ENCODE results near the gene HS6ST3.

Gene HS6ST3

GRCh38 chr13:96449920-96450319 is 360.0 kb downstream of the HS6ST3 start:
- DNase-seq (ENCODE audit: low read depth) = no peak
- no peak overlapping the region for H3K4me3 ChIP-seq (replicated peaks; ENCODE audit: low read depth, low read length)
- no peak for TF ChIP-seq CTCF (IDR thresholded peaks at IDR 0.05; ENCODE audit: low read length, missing control alignments)

GRCh38 chr13:96450326-96451020 is 360.6 kb downstream of the HS6ST3 start:
- no peak for DNase-seq (ENCODE audit: low read depth)
- no peak overlapping the region for H3K4me3 ChIP-seq (replicated peaks; ENCODE audit: low read depth, low read length)

GRCh38 chr13:96454466-96454865 is 364.6 kb downstream of the HS6ST3 start:
- H3K4me3 ChIP-seq (replicated peaks; ENCODE audit: low read depth, low read length) = no peak overlapping the region
- no peak for TF ChIP-seq CTCF (IDR thresholded peaks at IDR 0.05; ENCODE audit: low read length, missing control alignments)
- DNase-seq (ENCODE audit: low read depth) = no peak

More at GRCh38 chr13:96450326-96451020, 360.6 kb downstream of the HS6ST3 start:
- TF ChIP-seq CTCF (IDR thresholded peaks at IDR 0.05; ENCODE audit: low read length, missing control alignments) = no peak

GRCh38 chr13:96460609-96461008 is 370.7 kb downstream of the HS6ST3 start:
- no peak overlapping the region for H3K4me3 ChIP-seq (replicated peaks; ENCODE audit: low read depth, low read length)
- DNase-seq (ENCODE audit: low read depth) = peak; percentile 28
- TF ChIP-seq CTCF (IDR thresholded peaks at IDR 0.05; ENCODE audit: low read length, missing control alignments) = no peak

- H3K4me3 ChIP-seq (replicated peaks; ENCODE audit: low read depth, low read length) = no peak overlapping the region
- peak; percentile 6 for DNase-seq (ENCODE audit: low read depth)
- no peak for TF ChIP-seq CTCF (IDR thresholded peaks at IDR 0.05; ENCODE audit: low read length, missing control alignments)
Measured at GRCh38 chr13:96473526-96474180, 383.7 kb downstream of the HS6ST3 start.

GRCh38 chr13:96474181-96474557 is 384.3 kb downstream of the HS6ST3 start:
- no peak for DNase-seq (ENCODE audit: low read depth)
- H3K4me3 ChIP-seq (replicated peaks; ENCODE audit: low read depth, low read length) = no peak overlapping the region
- no peak for TF ChIP-seq CTCF (IDR thresholded peaks at IDR 0.05; ENCODE audit: low read length, missing control alignments)
